Fibroblast of upper back skin (primary cell): Measurements from ENCODE around the gene MYH14.

Source experiments
- DNase-seq: peaks from one replicate; pipeline ENCODE4 v3.0.0-alpha.2; 2013

The MYH14 gene

GRCh38 chr19:50203281-50204080 is at the start of gene MYH14:
TSS of gene MYH14 (plus strand) at chr19:50203622. CDS start at chr19:50210366, 6,744 bp downstream.
- DNase-seq = no peak

- no peak for DNase-seq
These were observed 48.9 kb upstream of the MYH14 start for GRCh38 chr19:50154529-50154928.

- no peak for DNase-seq
These were observed 47.8 kb upstream of the MYH14 start for GRCh38 chr19:50155520-50156109.

- DNase-seq = no peak
These were observed 44.8 kb upstream of the MYH14 start for GRCh38 chr19:50158577-50158976.

GRCh38 chr19:50159078-50159477 is 44.3 kb upstream of the MYH14 start:
- DNase-seq = no peak

GRCh38 chr19:50162988-50163387 is 40.4 kb upstream of the MYH14 start, which contains the start of gene IZUMO2:
TSS of gene IZUMO2 (minus strand) at chr19:50163281. CDS start at chr19:50163194, 87 bp downstream.
- no peak for DNase-seq

GRCh38 chr19:50167314-50167721 is 36.1 kb upstream of the MYH14 start:
- DNase-seq = no peak

- DNase-seq = no peak
These were observed 31.7 kb upstream of the MYH14 start for GRCh38 chr19:50171752-50172151.

GRCh38 chr19:50172726-50173125 is 30.7 kb upstream of the MYH14 start:
- DNase-seq = no peak

- DNase-seq = no peak
These were observed 30.3 kb upstream of the MYH14 start for GRCh38 chr19:50173127-50173526.

GRCh38 chr19:50174100-50174793 is 29.2 kb upstream of the MYH14 start:
- no peak for DNase-seq

- no peak for DNase-seq
These were observed 27.5 kb upstream of the MYH14 start for GRCh38 chr19:50175924-50176323.

GRCh38 chr19:50176775-50177174 is 26.6 kb upstream of the MYH14 start:
- no peak for DNase-seq

- DNase-seq = no peak
These were observed 25.1 kb upstream of the MYH14 start for GRCh38 chr19:50178320-50178719.

- DNase-seq = no peak
These were observed 24.4 kb upstream of the MYH14 start for GRCh38 chr19:50178859-50179537.

GRCh38 chr19:50181121-50181520 is 22.3 kb upstream of the MYH14 start:
- DNase-seq = no peak

GRCh38 chr19:50184196-50184595 is 19.2 kb upstream of the MYH14 start:
- DNase-seq = no peak

GRCh38 chr19:50187937-50188336 is 15.5 kb upstream of the MYH14 start:
- no peak for DNase-seq

- DNase-seq = no peak
These were observed 14.1 kb upstream of the MYH14 start for GRCh38 chr19:50189331-50189730.

GRCh38 chr19:50190439-50190891 is 13.0 kb upstream of the MYH14 start:
- DNase-seq = no peak

GRCh38 chr19:50191216-50191615 is 12.2 kb upstream of the MYH14 start:
- no peak for DNase-seq

GRCh38 chr19:50192463-50193211 is 10.8 kb upstream of the MYH14 start:
- no peak for DNase-seq
